ENCODE results near the gene ZDHHC17. TPM values are rescaled to one million over a fixed set of nuclear protein-coding genes. Genes with fewer than 3 reads are reported as not detected.

ZDHHC17 gene
- total and polyA plus RNA-seq, 4 donors = 3.4 to 91.2 (median 15.2) TPM

- TF ChIP-seq REST (IDR thresholded peaks at IDR 0.05) (no peak), MAX (IDR thresholded peaks at IDR 0.05) (no peak)
Observed at GRCh38 chr12:76830436-76830835, 66.5 kb downstream of the ZDHHC17 start (continued).

- DNase-seq (ENCODE audit: low spot score) = no peak
- Histone ChIP-seq H3K4me3 (ENCODE audit: low read depth in 1 of 3, low read length in 3 of 3) (no peak overlapping the region), H3K4me1 (ENCODE audit: control insufficient read depth in 4 of 4, insufficient read depth in 4 of 4, low read length in 3 of 4) (no peaks in the 10 kb centered on the region), H3K27ac (ENCODE audit: low read depth in 1 of 2, low read length in 2 of 2) (no peak overlapping the region), H3K27me3 (ENCODE audit: control insufficient read depth in 4 of 4, insufficient read depth in 4 of 4, low read length in 3 of 4) (no peaks in the 10 kb centered on the region), H3K9me3 (ENCODE audit: control insufficient read depth in 4 of 4, low read length in 3 of 4) (peaks cover 0 to 5% (median 0%) of the 10 kb centered on the region in 4 donors), H3K36me3 (ENCODE audit: control insufficient read depth in 4 of 4, insufficient read depth in 3 of 4, low read depth in 1 of 4, low read length in 3 of 4) (peaks cover 0 to 7% (median 4%) of the 10 kb centered on the region in 4 donors), H3K9ac (ENCODE audit: low read depth in 1 of 2, low read length in 2 of 2) (no peak overlapping the region)
- TF ChIP-seq TAF1 (conservative IDR thresholded peaks at IDR 0.05) = no peak
- WGBS = 83% methylated on average over 3 of the region's 3 CpGs
Observed at GRCh38 chr12:76836633-76837032, 72.7 kb downstream of the ZDHHC17 start.

- H3K4me3 ChIP-seq (ENCODE audit: low read depth in 1 of 3, low read length in 3 of 3) = no peak overlapping the region
- peaks cover 0 to 6% (median 1%) of the 10 kb centered on the region in 4 donors for H3K4me1 ChIP-seq (ENCODE audit: control insufficient read depth in 4 of 4, insufficient read depth in 4 of 4, low read length in 3 of 4)
- no peaks in the 10 kb centered on the region for H3K27me3 ChIP-seq (ENCODE audit: control insufficient read depth in 4 of 4, insufficient read depth in 4 of 4, low read length in 3 of 4)
- DNase-seq (ENCODE audit: low spot score) = no peak
- TF ChIP-seq GABPA (IDR thresholded peaks at IDR 0.05 in 1 of 2, conservative IDR thresholded peaks at IDR 0.05 in 1 of 2) = no peak
- no peak for TF ChIP-seq FOXA2 (IDR thresholded peaks at IDR 0.05)
- no peak for TF ChIP-seq EGR1 (IDR thresholded peaks at IDR 0.05; ENCODE audit: low read depth in 2 of 2)
- TF ChIP-seq FOXA1 (IDR thresholded peaks at IDR 0.05) = no peak
- TF ChIP-seq RXRA (IDR thresholded peaks at IDR 0.05) = no peak
- no peak for TF ChIP-seq REST (IDR thresholded peaks at IDR 0.05)
- TF ChIP-seq SP1 (IDR thresholded peaks at IDR 0.05) = no peak
- TF ChIP-seq YY1 (IDR thresholded peaks at IDR 0.05) = no peak
- TF ChIP-seq HNF4G (IDR thresholded peaks at IDR 0.05) = no peak
- no peak for TF ChIP-seq MAX (IDR thresholded peaks at IDR 0.05)
- TF ChIP-seq ATF3 (IDR thresholded peaks at IDR 0.05) = no peak
- no peak for TF ChIP-seq CTCF (IDR thresholded peaks at IDR 0.05; ENCODE audit: low read depth, low read length, missing input control)
- no peak for TF ChIP-seq RAD21 (IDR thresholded peaks at IDR 0.05)
- no peak for TF ChIP-seq JUND (IDR thresholded peaks at IDR 0.05)
- no peak for TF ChIP-seq HNF4A (conservative IDR thresholded peaks at IDR 0.05)
- no peak for TF ChIP-seq NR2F2 (IDR thresholded peaks at IDR 0.05)
- TF ChIP-seq TAF1 (conservative IDR thresholded peaks at IDR 0.05) = no peak
- no peak for TF ChIP-seq ZBTB33 (IDR thresholded peaks at IDR 0.05)
- no peak overlapping the region for H3K27ac ChIP-seq (ENCODE audit: low read depth in 1 of 2, low read length in 2 of 2)
- peaks cover 0 to 21% (median 11%) of the 10 kb centered on the region in 4 donors for H3K36me3 ChIP-seq (ENCODE audit: control insufficient read depth in 4 of 4, insufficient read depth in 3 of 4, low read depth in 1 of 4, low read length in 3 of 4)
- WGBS = 75% methylated on average over 2 of the region's 2 CpGs
- no peak overlapping the region for H3K9ac ChIP-seq (ENCODE audit: low read depth in 1 of 2, low read length in 2 of 2)
- no peaks in the 10 kb centered on the region for H3K9me3 ChIP-seq (ENCODE audit: control insufficient read depth in 4 of 4, low read length in 3 of 4)
Observed at GRCh38 chr12:76847260-76847659, 83.3 kb downstream of the ZDHHC17 start.

Measured in liver (tissue), 9 donors.